Measurements from ENCODE around the gene CAMK2G. TPM values are rescaled to one million over a fixed set of nuclear protein-coding genes. Genes with fewer than 3 reads are reported as not detected.

Gene CAMK2G
- total RNA-seq, 2 experiments from 2014 or later: 34.4 to 38.4 TPM

GRCh38 chr10:73817826-73818225 is 56.5 kb downstream of the CAMK2G start:
- no peak for ATAC-seq (ENCODE audit: poor library complexity)
- H3K27me3 ChIP-seq (ENCODE audit: control insufficient read depth in 1 of 2, insufficient read depth in 2 of 2, low read length in 2 of 2): no peaks in the 10 kb centered on the region
- Mint-ChIP-seq H3K9me3 (no peaks in the 10 kb centered on the region), H3K27me3 (no peaks in the 10 kb centered on the region), H3K27ac (peak overlapping the region; percentile 30), H3K36me3 (ENCODE audit: low read depth) (peaks cover 77% of the 10 kb centered on the region), H3K4me3 (no peak overlapping the region), H3K4me1 (ENCODE audit: low read depth) (peaks cover 4% of the 10 kb centered on the region)
- no peak overlapping the region for H3K4me3 ChIP-seq (ENCODE audit: low read length)
- peaks cover 81% of the 10 kb centered on the region for H3K36me3 ChIP-seq (ENCODE audit: insufficient read depth, low read length)
- no peak for DNase-seq
- peaks cover under 1% of the 10 kb centered on the region for H3K4me1 ChIP-seq (ENCODE audit: insufficient read depth, low read length)
- CTCF ChIA-PET: no interaction called here
- TF ChIP-seq CTCF (IDR thresholded peaks at IDR 0.05): no peak
- peaks cover 0 to under 1% of the 10 kb centered on the region in 2 experiments for H3K9me3 ChIP-seq (ENCODE audit: control insufficient read depth in 1 of 2, insufficient read depth in 1 of 2, low read length in 2 of 2)
- intact Hi-C loops (cut with DNase I, micrococcal nuclease): loop anchor here in 1 of 2 experiments (10.0 kb wide), 1 partner anchor 323 kb away; the partner anchor contains the start of gene PPP3CB
- POLR2A ChIA-PET: interaction anchor here (0.9 kb wide), 1 partner anchor 45 kb away, joined by 3 read pairs; no protein-coding TSS in a partner anchor
- H3K27ac ChIP-seq (ENCODE audit: low read depth in 1 of 2, low read length in 2 of 2): no peak overlapping the region

- H3K4me1 Mint-ChIP-seq (ENCODE audit: low read depth): peaks cover 4% of the 10 kb centered on the region
- H3K27ac Mint-ChIP-seq: peak overlapping the region; percentile 30
- H3K27me3 Mint-ChIP-seq: no peaks in the 10 kb centered on the region
- no peak overlapping the region for H3K4me3 ChIP-seq (ENCODE audit: low read length)
- no peak for DNase-seq
- POLR2A ChIA-PET: no interaction called here
- H3K36me3 Mint-ChIP-seq (ENCODE audit: low read depth): peaks cover 75% of the 10 kb centered on the region
- no peak overlapping the region for H3K27ac ChIP-seq (ENCODE audit: low read depth in 1 of 2, low read length in 2 of 2)
- CTCF ChIA-PET: interaction anchor here (1.1 kb wide), 1 partner anchor 63 kb away, joined by 3 read pairs; no protein-coding TSS in a partner anchor
- peaks cover 0 to 5% of the 10 kb centered on the region in 2 experiments for H3K9me3 ChIP-seq (ENCODE audit: control insufficient read depth in 1 of 2, insufficient read depth in 1 of 2, low read length in 2 of 2)
- no peak overlapping the region for H3K4me3 Mint-ChIP-seq
- intact Hi-C loops (cut with DNase I, micrococcal nuclease): loop anchor here in 1 of 2 experiments (10.0 kb wide), 1 partner anchor 322 kb away; the partner anchor contains the start of gene PPP3CB
- H3K27me3 ChIP-seq (ENCODE audit: control insufficient read depth in 1 of 2, insufficient read depth in 2 of 2, low read length in 2 of 2): no peaks in the 10 kb centered on the region
- ATAC-seq (ENCODE audit: poor library complexity): no peak
- TF ChIP-seq CTCF (IDR thresholded peaks at IDR 0.05): no peak
- peaks cover 80% of the 10 kb centered on the region for H3K36me3 ChIP-seq (ENCODE audit: insufficient read depth, low read length)
- no peaks in the 10 kb centered on the region for H3K9me3 Mint-ChIP-seq
- H3K4me1 ChIP-seq (ENCODE audit: insufficient read depth, low read length): peaks cover 5% of the 10 kb centered on the region
Measured at GRCh38 chr10:73816917-73817729, 57.2 kb downstream of the CAMK2G start.

GRCh38 chr10:73815719-73816030 is 58.7 kb downstream of the CAMK2G start:
- H3K27me3 Mint-ChIP-seq: no peaks in the 10 kb centered on the region
- no peak overlapping the region for H3K27ac Mint-ChIP-seq

More at GRCh38 chr10:73815719-73816030, 58.7 kb downstream of the CAMK2G start:
- Histone ChIP-seq H3K4me1 (ENCODE audit: insufficient read depth, low read length) (peaks cover 10% of the 10 kb centered on the region), H3K9me3 (ENCODE audit: control insufficient read depth in 1 of 2, insufficient read depth in 1 of 2, low read length in 2 of 2) (peaks cover 0 to 7% of the 10 kb centered on the region in 2 experiments), H3K36me3 (ENCODE audit: insufficient read depth, low read length) (peaks cover 70% of the 10 kb centered on the region), H3K27me3 (ENCODE audit: control insufficient read depth in 1 of 2, insufficient read depth in 2 of 2, low read length in 2 of 2) (no peaks in the 10 kb centered on the region), H3K27ac (ENCODE audit: low read depth in 1 of 2, low read length in 2 of 2) (no peak overlapping the region), H3K4me3 (ENCODE audit: low read length) (no peak overlapping the region)
- peaks cover 5% of the 10 kb centered on the region for H3K4me1 Mint-ChIP-seq (ENCODE audit: low read depth)
- ChIA-PET CTCF (interaction anchor here (1.1 kb wide), 1 partner anchor 42 kb away, joined by 3 read pairs; no protein-coding TSS in a partner anchor), POLR2A (interaction anchor here (1.3 kb wide), 1 partner anchor 43 kb away, joined by 3 read pairs; a partner anchor contains a TSS)
- intact Hi-C loops (cut with DNase I, micrococcal nuclease): loop anchor here in 1 of 2 experiments (10.0 kb wide), 1 partner anchor 321 kb away; the partner anchor contains the start of gene PPP3CB
- no peak for TF ChIP-seq CTCF (IDR thresholded peaks at IDR 0.05)
- ATAC-seq (ENCODE audit: poor library complexity) (no peak), DNase-seq (no peak)
- peaks cover 70% of the 10 kb centered on the region for H3K36me3 Mint-ChIP-seq (ENCODE audit: low read depth)
- H3K9me3 Mint-ChIP-seq: no peaks in the 10 kb centered on the region
- no peak overlapping the region for H3K4me3 Mint-ChIP-seq

All from CD4-positive, alpha-beta T cell (primary cell).